AG20443 (cell line): ENCODE measurements around the gene GRIFIN.

ENCODE experiments used
- DNase-seq: peaks from one replicate; pipeline ENCODE4 v3.0.0; 2012; ENCODE audit warnings: low spot score, mixed read lengths

The GRIFIN gene

GRCh38 chr7:2498708-2499107, 22.5 kb upstream of the GRIFIN start:
- no peak for DNase-seq

GRCh38 chr7:2497500-2498336, 21.5 kb upstream of the GRIFIN start:
- DNase-seq = no peak

GRCh38 chr7:2497065-2497464, 20.9 kb upstream of the GRIFIN start:
- DNase-seq = no peak

GRCh38 chr7:2496375-2496774, 20.2 kb upstream of the GRIFIN start:
- no peak for DNase-seq

GRCh38 chr7:2495418-2496299, 19.5 kb upstream of the GRIFIN start:
- no peak for DNase-seq

GRCh38 chr7:2494191-2495130, 18.3 kb upstream of the GRIFIN start:
- no peak for DNase-seq

GRCh38 chr7:2493205-2494164, 17.3 kb upstream of the GRIFIN start:
- DNase-seq = peak; percentile 50

- DNase-seq = no peak
Measured at GRCh38 chr7:2492038-2492437, 15.8 kb upstream of the GRIFIN start.

- DNase-seq = no peak
Measured at GRCh38 chr7:2490181-2490651, 14.0 kb upstream of the GRIFIN start.

- no peak for DNase-seq
Measured at GRCh38 chr7:2488681-2489080, 12.5 kb upstream of the GRIFIN start.

GRCh38 chr7:2488272-2488645, 12.1 kb upstream of the GRIFIN start:
- DNase-seq = peak; percentile 73

- DNase-seq = no peak
Measured at GRCh38 chr7:2487586-2488271, 11.5 kb upstream of the GRIFIN start.

- no peak for DNase-seq
Measured at GRCh38 chr7:2484868-2485267, 8.7 kb upstream of the GRIFIN start.

GRCh38 chr7:2483494-2483893, 7.3 kb upstream of the GRIFIN start:
- DNase-seq = no peak

GRCh38 chr7:2482725-2483451, 6.7 kb upstream of the GRIFIN start:
- no peak for DNase-seq

- no peak for DNase-seq
Measured at GRCh38 chr7:2481195-2481594, 5.0 kb upstream of the GRIFIN start.

- no peak for DNase-seq
Measured at GRCh38 chr7:2480070-2480408, 3.8 kb upstream of the GRIFIN start.

- no peak for DNase-seq
Measured at GRCh38 chr7:2479276-2480069, 3.3 kb upstream of the GRIFIN start.

GRCh38 chr7:2478800-2479199, 2.6 kb upstream of the GRIFIN start:
- DNase-seq = no peak
